ENCODE data around the gene LSM14A.

GRCh38 chr19:34184880-34185491 is 12.7 kb downstream of the LSM14A start:
- no peak for TF ChIP-seq CTCF (tag by site-specific recombination; IDR thresholded peaks at IDR 0.05)
- no peak for TF ChIP-seq ZNF121 (tag by site-specific recombination; IDR thresholded peaks at IDR 0.05)
- no peak for TF ChIP-seq ZNF350 (tag by site-specific recombination; IDR thresholded peaks at IDR 0.05)
- TF ChIP-seq REST (tag by site-specific recombination; IDR thresholded peaks at IDR 0.05), result no peak
